HCT116 (cell line): ENCODE results near the gene DTNB. TPM values are rescaled to one million over a fixed set of nuclear protein-coding genes. Genes with fewer than 3 reads are reported as not detected.

Experiments
- ATAC-seq: fragments of 200-7000 bp; cut with Tn5 transposase; 2 replicates; pipeline ENCODE4 v1.9.1; 2020; ENCODE audit warnings: mild to moderate bottlenecking, moderate library complexity
- BruUV-seq: library from RNA; stranded (reverse); fragments of 400-500 nt; replicated peaks from 2 replicates; lab custom pipeline; 2021; lab: Mats Ljungman, UMichigan
- CTCF ChIA-PET: fragments of 300-600 bp; sonication (Branson Sonifier 250); formaldehyde crosslinking; loops from one replicate; lab custom pipeline; 2021; ENCODE audit warnings: antibody characterized with exemption; lab: Charles Lee
- POLR2A ChIA-PET: fragments of 300-600, 350-600 bp; sonication (Branson Sonifier 250); formaldehyde crosslinking; loops from one replicate; lab custom pipeline; 2021; ENCODE audit warnings: antibody characterized with exemption; lab: Charles Lee
- RAD21 ChIA-PET, 2 experiments: fragments of 300-600 bp; sonication (Branson Sonifier 250); formaldehyde crosslinking; loops; one replicate each; lab custom pipeline; 2023; ENCODE audit warnings: low total read pairs in 2 of 2; ENCODE audit not compliant: uncharacterized antibody in 2 of 2, unreplicated experiment in 2 of 2, low non-redundant PET in 1 of 2; lab: Charles Lee
- DNase-seq: peaks from one replicate; pipeline ENCODE4 v3.0.0-alpha.2; 2010; ENCODE audit warnings: low read depth, low spot score
- H2AFZ ChIP-seq: fragments of 200-600 bp; shearing (Covaris generic), sonication (generic); 2 replicates; pipeline ENCODE4 v1.6.1; 2017; ENCODE audit warnings: low read depth, mixed run types, mixed read lengths, antibody characterized with exemption, low read length; ENCODE audit not compliant: poor library complexity, severe bottlenecking
- H3K27ac ChIP-seq: 2 replicates; pipeline ENCODE4 v1.5.1; 2012; ENCODE audit warnings: low read depth, low read length
- H3K27me3 ChIP-seq: fragments of 200-600 bp; sonication (generic); 2 replicates; pipeline ENCODE4 v1.6.1; 2016; ENCODE audit warnings: mixed run types, low read length, mixed read lengths; ENCODE audit not compliant: insufficient read depth
- H3K36me3 ChIP-seq, 2 experiments: fragments of 200-500 bp in 1 of 2; fragments of 200-600 bp in 1 of 2; sonication (Bioruptor generic) in 1 of 2; sonication (generic) in 1 of 2; 2 replicates each; pipeline versions ENCODE4 v1.5.1 to v1.6.1; 2014 to 2016; ENCODE audit warnings: low read length in 2 of 2, inconsistent platforms in 1 of 2, mixed read lengths in 1 of 2, mixed run types in 1 of 2; ENCODE audit not compliant: insufficient read depth in 2 of 2, control insufficient read depth in 1 of 2
- H3K4me1 ChIP-seq, 2 experiments: fragments of 200-600 bp in 1 of 2; sonication (generic) in 1 of 2; 2 replicates each; pipeline versions ENCODE4 v1.5.1 to v1.6.1; 2012 to 2017; ENCODE audit warnings: low read length in 2 of 2, inconsistent platforms in 1 of 2, mild to moderate bottlenecking in 1 of 2, mixed read lengths in 1 of 2, mixed run types in 1 of 2, moderate library complexity in 1 of 2; ENCODE audit not compliant: insufficient read depth in 2 of 2, control insufficient read depth in 1 of 2
- H3K4me2 ChIP-seq: fragments of 200-600 bp; sonication (generic); 2 replicates; pipeline ENCODE4 v1.6.1; 2017; ENCODE audit warnings: mixed run types, low read length, mixed read lengths
- H3K4me3 ChIP-seq, 2 experiments: fragments of 200-600 bp in 1 of 2; sonication (generic) in 1 of 2; replicated peaks in 1 of 2; 2 replicates each; pipeline ENCODE4 v1.5.1; 2011 to 2016; ENCODE audit warnings: low read length in 2 of 2, control low read depth in 1 of 2, low read depth in 1 of 2, mild to moderate bottlenecking in 1 of 2, mixed read lengths in 1 of 2, mixed run types in 1 of 2
- H3K79me2 ChIP-seq: fragments of 200-600 bp; sonication (generic); 2 replicates; pipeline ENCODE4 v1.6.1; 2017; ENCODE audit warnings: mild to moderate bottlenecking, mixed run types, low read length, moderate library complexity, mixed read lengths; ENCODE audit not compliant: insufficient read depth
- H3K9ac ChIP-seq: fragments of 200-600 bp; sonication (generic); 2 replicates; pipeline ENCODE4 v1.6.1; 2016; ENCODE audit warnings: low read length, mixed read lengths
- H3K9me2 ChIP-seq: fragments of 200-600 bp; sonication (generic), shearing (Covaris generic); 2 replicates; pipeline ENCODE4 v1.6.1; 2017; ENCODE audit warnings: mixed run types, mild to moderate bottlenecking, moderate library complexity; ENCODE audit not compliant: insufficient read depth
- H3K9me3 ChIP-seq, 2 experiments: fragments of 200-500 bp in 1 of 2; fragments of 200-600 bp in 1 of 2; sonication (Bioruptor generic) in 1 of 2; sonication (generic) in 1 of 2; 2 replicates each; pipeline ENCODE4 v1.6.1; 2014 to 2017; ENCODE audit warnings: low read length in 2 of 2, mixed read lengths in 2 of 2, inconsistent platforms in 1 of 2, low read depth in 1 of 2, mild to moderate bottlenecking in 1 of 2, mixed run types in 1 of 2, moderate library complexity in 1 of 2; ENCODE audit not compliant: control insufficient read depth in 1 of 2, insufficient read depth in 1 of 2
- H4K20me1 ChIP-seq: fragments of 200-600 bp; sonication (generic), shearing (Covaris generic); 2 replicates; pipeline ENCODE4 v1.6.1; 2017; ENCODE audit warnings: mixed run types, mild to moderate bottlenecking, moderate library complexity; ENCODE audit not compliant: insufficient read depth
- ATF3 ChIP-seq: IDR thresholded peaks from 2 replicates; pipeline ENCODE4 v1.6.1; 2012
- CBX3 ChIP-seq: IDR thresholded peaks from 2 replicates; pipeline ENCODE4 v1.6.1; 2012; ENCODE audit warnings: low read depth
- CEBPB ChIP-seq: IDR thresholded peaks from 2 replicates; pipeline ENCODE4 v1.6.1; 2012; ENCODE audit warnings: low read depth
- CTCF ChIP-seq, 3 experiments: fragments of 200-600 bp in 1 of 3; sonication (generic) in 1 of 3; IDR thresholded peaks in 2 of 3; conservative IDR thresholded peaks in 1 of 3; 2 replicates each; pipeline ENCODE4 v1.5.1; 2012 to 2017; ENCODE audit warnings: low read depth in 2 of 3, low read length in 2 of 3, antibody characterized with exemption in 1 of 3, borderline replicate concordance in 1 of 3, control low read depth in 1 of 3, mild to moderate bottlenecking in 1 of 3, mixed read lengths in 1 of 3, mixed run types in 1 of 3, moderate library complexity in 1 of 3; ENCODE audit not compliant: insufficient read depth in 1 of 3
- ELF1 ChIP-seq: IDR thresholded peaks from 2 replicates; pipeline ENCODE4 v1.6.1; 2012; ENCODE audit warnings: low read depth, borderline replicate concordance
- EZH2 ChIP-seq: fragments of 200-600 bp; sonication (generic); IDR thresholded peaks from 2 replicates; pipeline ENCODE4 v1.6.1; 2017; ENCODE audit warnings: antibody characterized with exemption, mixed run types
- EZH2phosphoT487 ChIP-seq: fragments of 200-600 bp; IDR thresholded peaks from 2 replicates; pipeline ENCODE4 v1.6.1; 2018; ENCODE audit warnings: antibody characterized with exemption, borderline replicate concordance
- FOSL1 ChIP-seq: IDR thresholded peaks from 2 replicates; pipeline ENCODE4 v1.6.1; 2012; ENCODE audit warnings: low read depth
- JUND ChIP-seq: IDR thresholded peaks from 2 replicates; pipeline ENCODE4 v1.6.1; 2012
- RAD21 ChIP-seq: IDR thresholded peaks from 2 replicates; pipeline ENCODE4 v1.6.1; 2012; ENCODE audit warnings: low read depth, mild to moderate bottlenecking
- SIN3A ChIP-seq: IDR thresholded peaks from 2 replicates; pipeline ENCODE4 v1.6.1; 2012; ENCODE audit warnings: low read depth
- SP1 ChIP-seq: IDR thresholded peaks from 2 replicates; pipeline ENCODE4 v1.6.1; 2012; ENCODE audit warnings: low read depth
- SRF ChIP-seq: IDR thresholded peaks from 2 replicates; pipeline ENCODE4 v1.6.1; 2012; ENCODE audit warnings: low read depth
- ZBTB33 ChIP-seq: IDR thresholded peaks from 2 replicates; pipeline ENCODE4 v1.6.1; 2011; ENCODE audit warnings: mild to moderate bottlenecking, low read length, moderate library complexity; ENCODE audit not compliant: insufficient replicate concordance; ENCODE audit errors: extremely low read depth
- ZNF274 ChIP-seq: fragments of 200-500 bp; sonication (Bioruptor generic); IDR thresholded peaks from 2 replicates; pipeline ENCODE4 v1.6.1; 2014; ENCODE audit warnings: mild to moderate bottlenecking, low read depth, low read length, inconsistent platforms
- intact Hi-C: fragments of 100-400 bp; cut with micrococcal nuclease; formaldehyde crosslinking; loops from 2 replicates; pipeline ENCODE4 v1.10.0; 2022
- total RNA-seq: library from RNA; stranded (reverse); gene quantifications from one replicate; pipeline ENCODE4 v1.2.1, GENCODE V29; 2021; ENCODE audit not compliant: unreplicated experiment

The DTNB gene
- total RNA-seq, 1 experiment from 2014 or later, result 30.2 TPM

- Histone ChIP-seq H3K4me3 (no peak overlapping the region), H3K36me3 (no peaks in the 10 kb centered on the region), H3K4me2 (no peak overlapping the region), H3K9ac (no peak overlapping the region), H3K27ac (no peak overlapping the region), H3K4me1 (no peaks in the 10 kb centered on the region), H2AFZ (no peak overlapping the region)
- ChIA-PET CTCF (no interaction called here), RAD21 (no interaction called here), POLR2A (no interaction called here)
- ATAC-seq (no peak), DNase-seq (no peak)
- TF ChIP-seq EZH2phosphoT487 (no peak), ZNF274 (no peak), ELF1 (no peak), ATF3 (no peak), SP1 (no peak), RAD21 (no peak), SIN3A (no peak), CEBPB (no peak), EZH2 (no peak), CTCF (IDR thresholded peaks at IDR 0.05 in 2 of 3, conservative IDR thresholded peaks at IDR 0.05 in 1 of 3; ENCODE audit: borderline replicate concordance in 1 of 3, insufficient read depth in 1 of 3, low read depth in 2 of 3, low read length in 2 of 3) (no peak), ZBTB33 (no peak), FOSL1 (no peak), SRF (no peak), JUND (no peak), CBX3 (no peak)
- TF ChIP-seq, all 23 proteins: peak for 0
- H3K79me2 ChIP-seq, result no peaks in the 10 kb centered on the region
- H4K20me1 ChIP-seq, result no peaks in the 10 kb centered on the region
- no peaks in the 10 kb centered on the region for H3K9me2 ChIP-seq
- BruUV-seq, result no TSS peak
- no peaks in the 10 kb centered on the region for H3K27me3 ChIP-seq
- intact Hi-C loops, result no loop called here
- H3K9me3 ChIP-seq, result no peaks in the 10 kb centered on the region
Observed at GRCh38 chr2:25388491-25388890, 284.9 kb downstream of the DTNB start.
